Measurements from ENCODE around the gene KANSL1L.

DNA sequence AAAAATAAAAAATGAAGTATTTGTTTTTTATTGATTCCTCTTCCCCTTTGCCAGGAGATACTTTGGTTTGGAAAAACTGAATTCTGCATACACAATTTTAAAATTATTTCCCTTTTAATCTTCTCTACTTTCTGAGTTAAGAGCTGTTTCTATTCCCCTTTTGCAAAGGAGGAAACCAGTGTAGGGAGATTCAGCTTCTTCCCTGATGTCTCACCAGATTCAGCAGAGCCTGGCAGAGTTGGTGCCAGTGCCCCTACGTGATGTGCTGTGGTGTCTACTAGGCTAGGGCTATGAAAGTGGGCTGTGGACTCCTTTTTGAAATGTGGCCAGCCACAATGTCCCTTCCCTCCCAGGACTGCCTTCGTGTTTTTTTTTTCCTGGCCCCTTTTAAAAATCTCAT is 166.3 kb downstream of the KANSL1L start:
- no peak for TF ChIP-seq EZH2 (IDR thresholded peaks at IDR 0.05; ENCODE audit: insufficient read depth, poor library complexity, severe bottlenecking)
- TF ChIP-seq EZH2phosphoT487 (IDR thresholded peaks at IDR 0.05; ENCODE audit: insufficient read depth, low read depth) = no peak

All from GM23248 (cell line).